Panc1 (cell line): ENCODE data around the gene CCDC194. TPM values are rescaled to one million over a fixed set of nuclear protein-coding genes. Genes with fewer than 3 reads are reported as not detected.
"Not testable (repeated sequence)": the region's sequence is repeated elsewhere in the genome, so short reads cannot be mapped to it uniquely, and the experiment has no call there.

Source experiments
- ATAC-seq: fragments of 200-7000 bp; cut with Tn5 transposase; 2 replicates; pipeline ENCODE4 v1.9.1; 2020; ENCODE audit warnings: mild to moderate bottlenecking, moderate library complexity
- BruUV-seq: library from RNA; stranded (reverse); fragments of 400-500 nt; replicated peaks from 2 replicates; lab custom pipeline; 2021; lab: Mats Ljungman, UMichigan
- CTCF ChIA-PET: fragments of 300-600 bp; sonication (Branson Sonifier 250); formaldehyde crosslinking; loops from one replicate; lab custom pipeline; 2022; ENCODE audit warnings: antibody characterized with exemption; lab: Charles Lee
- POLR2A ChIA-PET: fragments of 300-600 bp; sonication (Branson Sonifier 250); formaldehyde crosslinking; loops from one replicate; lab custom pipeline; 2022; ENCODE audit warnings: antibody characterized with exemption; lab: Charles Lee
- DNase-seq: peaks from one replicate; pipeline ENCODE4 v3.0.0-alpha.2; 2010; ENCODE audit warnings: low read depth, low spot score
- H3K27ac ChIP-seq: 2 replicates; pipeline ENCODE4 v1.5.1; 2011; ENCODE audit warnings: mild to moderate bottlenecking, low read length, inconsistent platforms
- H3K27me3 ChIP-seq: fragments of 200-500 bp; sonication (Bioruptor generic); 2 replicates; pipeline ENCODE4 v1.6.0; 2014; ENCODE audit warnings: low read length, inconsistent platforms; ENCODE audit not compliant: control insufficient read depth, insufficient read depth
- H3K36me3 ChIP-seq: fragments of 200-500 bp; sonication (Bioruptor generic); 2 replicates; pipeline ENCODE4 v1.5.1; 2014; ENCODE audit warnings: inconsistent platforms, mild to moderate bottlenecking, low read length, moderate library complexity; ENCODE audit not compliant: control insufficient read depth, insufficient read depth
- H3K4me1 ChIP-seq: 2 replicates; pipeline ENCODE4 v1.5.1; 2011; ENCODE audit warnings: inconsistent platforms, mild to moderate bottlenecking, low read length, moderate library complexity; ENCODE audit not compliant: control insufficient read depth, insufficient read depth
- H3K4me3 ChIP-seq, 2 experiments: 2 replicates each; pipeline ENCODE4 v1.5.1; 2011 to 2012; ENCODE audit warnings: low read depth in 2 of 2, low read length in 2 of 2, mild to moderate bottlenecking in 2 of 2, inconsistent platforms in 1 of 2, moderate library complexity in 1 of 2
- H3K9me3 ChIP-seq: fragments of 200-500 bp; sonication (Bioruptor generic); 2 replicates; pipeline ENCODE4 v1.5.1; 2014; ENCODE audit warnings: low read depth, mild to moderate bottlenecking, inconsistent platforms, low read length, moderate library complexity; ENCODE audit not compliant: control insufficient read depth, insufficient read depth
- CTCF ChIP-seq: fragments of 450-650 bp; IDR thresholded peaks from 2 replicates; pipeline ENCODE4 v1.5.1; 2017; ENCODE audit warnings: mild to moderate bottlenecking
- POLR2AphosphoS5 ChIP-seq: IDR thresholded peaks from 2 replicates; pipeline ENCODE4 v1.6.1; 2012; ENCODE audit warnings: mild to moderate bottlenecking, low read depth, low read length, moderate library complexity
- SIN3A ChIP-seq: IDR thresholded peaks from 2 replicates; pipeline ENCODE4 v1.6.1; 2012; ENCODE audit warnings: low read depth, mild to moderate bottlenecking, low read length, moderate library complexity, borderline replicate concordance; ENCODE audit not compliant: insufficient read depth
- TCF7L2 ChIP-seq: IDR thresholded peaks from 2 replicates; pipeline ENCODE4 v1.6.1; 2011; ENCODE audit warnings: mild to moderate bottlenecking, low read depth, low read length, inconsistent platforms
- in situ Hi-C: cut with HindIII; loops from 2 replicates; pipeline ENCODE4 v1.10.0; 2016; ENCODE audit warnings: low sequenced_read_pairs, low pct_unique_long_range_greater_than_20kb
- intact Hi-C: fragments of 100-400 bp; cut with micrococcal nuclease; formaldehyde crosslinking; loops from one replicate; pipeline ENCODE4 v1.10.0; 2022; ENCODE audit not compliant: unreplicated experiment
- total RNA-seq: library from RNA; stranded (reverse); gene quantifications from one replicate; pipeline ENCODE4 v1.2.1, GENCODE V29; 2021; ENCODE audit not compliant: unreplicated experiment
- TF ChIP-seq, protein P1 (sequence below), 2 experiments: IDR thresholded peaks; 2 replicates each; pipeline ENCODE4 v1.6.1; 2011 to 2012; ENCODE audit warnings: low read depth in 2 of 2, control low read depth in 1 of 2, low read length in 1 of 2, mild to moderate bottlenecking in 1 of 2, moderate library complexity in 1 of 2; ENCODE audit not compliant: insufficient read depth in 1 of 2

The CCDC194 gene
- total RNA-seq, 1 experiment from 2014 or later = 0.51 TPM

- no peak overlapping the region for H3K4me3 ChIP-seq
- POLR2A ChIA-PET = no interaction called here
- in situ Hi-C loops (no loop called here), intact Hi-C loops (no loop called here)
- H3K4me1 ChIP-seq = no peaks in the 10 kb centered on the region
- H3K27ac ChIP-seq = no peak overlapping the region
- no peaks in the 10 kb centered on the region for H3K9me3 ChIP-seq
- DNase-seq = no peak
- no TSS peak for BruUV-seq
- ATAC-seq = no peak
- CTCF ChIA-PET = no interaction called here
- no peaks in the 10 kb centered on the region for H3K27me3 ChIP-seq
- H3K36me3 ChIP-seq = no peaks in the 10 kb centered on the region
- no peak for TF ChIP-seq TCF7L2
- TF ChIP-seq, protein P1, sequence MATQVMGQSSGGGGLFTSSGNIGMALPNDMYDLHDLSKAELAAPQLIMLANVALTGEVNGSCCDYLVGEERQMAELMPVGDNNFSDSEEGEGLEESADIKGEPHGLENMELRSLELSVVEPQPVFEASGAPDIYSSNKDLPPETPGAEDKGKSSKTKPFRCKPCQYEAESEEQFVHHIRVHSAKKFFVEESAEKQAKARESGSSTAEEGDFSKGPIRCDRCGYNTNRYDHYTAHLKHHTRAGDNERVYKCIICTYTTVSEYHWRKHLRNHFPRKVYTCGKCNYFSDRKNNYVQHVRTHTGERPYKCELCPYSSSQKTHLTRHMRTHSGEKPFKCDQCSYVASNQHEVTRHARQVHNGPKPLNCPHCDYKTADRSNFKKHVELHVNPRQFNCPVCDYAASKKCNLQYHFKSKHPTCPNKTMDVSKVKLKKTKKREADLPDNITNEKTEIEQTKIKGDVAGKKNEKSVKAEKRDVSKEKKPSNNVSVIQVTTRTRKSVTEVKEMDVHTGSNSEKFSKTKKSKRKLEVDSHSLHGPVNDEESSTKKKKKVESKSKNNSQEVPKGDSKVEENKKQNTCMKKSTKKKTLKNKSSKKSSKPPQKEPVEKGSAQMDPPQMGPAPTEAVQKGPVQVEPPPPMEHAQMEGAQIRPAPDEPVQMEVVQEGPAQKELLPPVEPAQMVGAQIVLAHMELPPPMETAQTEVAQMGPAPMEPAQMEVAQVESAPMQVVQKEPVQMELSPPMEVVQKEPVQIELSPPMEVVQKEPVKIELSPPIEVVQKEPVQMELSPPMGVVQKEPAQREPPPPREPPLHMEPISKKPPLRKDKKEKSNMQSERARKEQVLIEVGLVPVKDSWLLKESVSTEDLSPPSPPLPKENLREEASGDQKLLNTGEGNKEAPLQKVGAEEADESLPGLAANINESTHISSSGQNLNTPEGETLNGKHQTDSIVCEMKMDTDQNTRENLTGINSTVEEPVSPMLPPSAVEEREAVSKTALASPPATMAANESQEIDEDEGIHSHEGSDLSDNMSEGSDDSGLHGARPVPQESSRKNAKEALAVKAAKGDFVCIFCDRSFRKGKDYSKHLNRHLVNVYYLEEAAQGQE (IDR thresholded peaks at IDR 0.05; ENCODE audit: insufficient read depth in 1 of 2, low read depth in 2 of 2, low read length in 1 of 2) = no peak
- no peak for TF ChIP-seq CTCF
- TF ChIP-seq POLR2AphosphoS5 = no peak
- TF ChIP-seq SIN3A = no peak
Measured at GRCh38 chr19:17370026-17370587, 23.9 kb downstream of the CCDC194 start.

GRCh38 chr19:17365361-17365760 lies 28.6 kb downstream of the CCDC194 start:
- in situ Hi-C loops (no loop called here), intact Hi-C loops (no loop called here)
- Histone ChIP-seq H3K4me1 (no peaks in the 10 kb centered on the region), H3K4me3 (no peak overlapping the region), H3K27ac (no peak overlapping the region), H3K36me3 (no peaks in the 10 kb centered on the region), H3K27me3 (no peaks in the 10 kb centered on the region), H3K9me3 (no peaks in the 10 kb centered on the region)
- DNase-seq (no peak), ATAC-seq (no peak)
- ChIA-PET CTCF (no interaction called here), POLR2A (no interaction called here)
- TF ChIP-seq POLR2AphosphoS5 (no peak), CTCF (no peak), TCF7L2 (no peak), SIN3A (no peak)
- TF ChIP-seq, protein P1 (IDR thresholded peaks at IDR 0.05; ENCODE audit: insufficient read depth in 1 of 2, low read depth in 2 of 2, low read length in 1 of 2) = no peak
- no TSS peak for BruUV-seq

- DNase-seq, POLR2A ChIA-PET, intact Hi-C loops, in situ Hi-C loops, H3K36me3 ChIP-seq, ATAC-seq, H3K9me3 ChIP-seq, H3K27me3 ChIP-seq, H3K4me1 ChIP-seq, BruUV-seq, H3K4me3 ChIP-seq, H3K27ac ChIP-seq: not testable (repeated sequence)
- CTCF ChIA-PET = interaction anchor here (0.6 kb wide), 1 partner anchor 19 kb away, joined by 4 read pairs; no protein-coding TSS in a partner anchor
Measured at GRCh38 chr19:17363852-17364605, 30.0 kb downstream of the CCDC194 start.
